ENCODE data around the gene CKMT2. TPM values are rescaled to one million over a fixed set of nuclear protein-coding genes. Genes with fewer than 3 reads are reported as not detected.

The CKMT2 gene
- total and polyA plus RNA-seq, 2 of the 4 experiments (the other 2 are of a cell fraction): 0.21 to 0.36 TPM

GRCh38 chr5:81207009-81207408 lies 26.1 kb upstream of the CKMT2 start:
- Histone ChIP-seq H3K18ac (ENCODE audit: low read depth, low read length) (no peak overlapping the region), H4K91ac (ENCODE audit: insufficient read depth, low read depth, low read length) (no peak overlapping the region), H3K27me3 (ENCODE audit: control insufficient read depth, insufficient read depth, low read length) (no peaks in the 10 kb centered on the region), H3K4me1 (ENCODE audit: control insufficient read depth, insufficient read depth, low read length) (no peaks in the 10 kb centered on the region), H3K4ac (ENCODE audit: low read depth, low read length) (no peak overlapping the region), H3K9ac (ENCODE audit: low read depth, low read length) (no peak overlapping the region), H2BK15ac (ENCODE audit: low read depth, low read length) (no peak overlapping the region), H3K23ac (ENCODE audit: low read depth, low read length) (no peak overlapping the region), H3K9me3 (ENCODE audit: control insufficient read depth, insufficient read depth, low read length) (no peaks in the 10 kb centered on the region), H3K79me1 (ENCODE audit: low read depth in 1 of 2, low read length in 2 of 2) (no peaks in the 10 kb centered on the region), H3K4me2 (ENCODE audit: low read depth, low read length) (no peak overlapping the region), H2AFZ (replicated peaks; ENCODE audit: low read length, poor library complexity) (no peak overlapping the region), H2AK5ac (ENCODE audit: low read depth, low read length) (no peak overlapping the region), H2BK120ac (ENCODE audit: low read depth, low read length) (no peak overlapping the region), H4K20me1 (ENCODE audit: insufficient read depth, low read length) (no peaks in the 10 kb centered on the region; the same call in 1 of the 2 replicates), H2AK9ac (replicated peaks; ENCODE audit: low read depth, low read length, poor library complexity) (no peak overlapping the region), H3K56ac (ENCODE audit: extremely low read depth, insufficient read depth, low read length) (no peak overlapping the region), H3K4me3 (ENCODE audit: insufficient read depth, low read depth, low read length) (no peak overlapping the region), H2BK20ac (ENCODE audit: low read depth, low read length) (no peak overlapping the region), H4K8ac (ENCODE audit: low read depth in 2 of 2, low read length in 2 of 2) (no peak overlapping the region), H3K36me3 (ENCODE audit: control insufficient read depth, insufficient read depth, low read length) (peaks cover 1% of the 10 kb centered on the region; the same call in 1 of the 2 replicates), H3K9me1 (ENCODE audit: insufficient read depth, low read length) (peaks cover 4% of the 10 kb centered on the region; the same call in 1 of the 2 replicates), H3K27ac (ENCODE audit: insufficient read depth, low read length) (no peak overlapping the region), H4K5ac (ENCODE audit: low read depth, low read length) (no peak overlapping the region), H3K14ac (replicated peaks; ENCODE audit: low read depth, low read length) (no peak overlapping the region), H2BK5ac (ENCODE audit: low read depth, low read length, poor library complexity, severe bottlenecking) (no peak overlapping the region)
- BruUV-seq (replicated peaks): no TSS peak
- ATAC-seq (ENCODE audit: low read depth): peak; percentile 42
- CTCF ChIA-PET: interaction anchor here (0.6 kb wide), 1 partner anchor 1919 kb away, joined by 3 read pairs; no protein-coding TSS in a partner anchor
- DNase-seq: peak; percentile 22
- WGBS, 2 experiments (ENCODE audit: extremely low coverage in 2 of 2, insufficient read length in 1 of 2): 71% methylated on average over 1 of the region's 5 CpGs; no CpG with 5 or more reads in 1 of the 2 experiments
- TF ChIP-seq MAZ (IDR thresholded peaks at IDR 0.05; ENCODE audit: borderline replicate concordance, low read depth, low read length) (no peak), CHD1 (IDR thresholded peaks at IDR 0.05; ENCODE audit: low read depth, low read length) (no peak), MAFK (IDR thresholded peaks at IDR 0.05; ENCODE audit: low read depth, low read length) (no peak), CEBPB (IDR thresholded peaks at IDR 0.05; ENCODE audit: low read depth, low read length) (no peak), FOS (IDR thresholded peaks at IDR 0.05; ENCODE audit: low read depth, low read length) (no peak), RAD21 (IDR thresholded peaks at IDR 0.05; ENCODE audit: low read length) (no peak), RFX5 (IDR thresholded peaks at IDR 0.05; ENCODE audit: low read depth, low read length) (no peak)
- TF ChIP-seq, protein P1, sequence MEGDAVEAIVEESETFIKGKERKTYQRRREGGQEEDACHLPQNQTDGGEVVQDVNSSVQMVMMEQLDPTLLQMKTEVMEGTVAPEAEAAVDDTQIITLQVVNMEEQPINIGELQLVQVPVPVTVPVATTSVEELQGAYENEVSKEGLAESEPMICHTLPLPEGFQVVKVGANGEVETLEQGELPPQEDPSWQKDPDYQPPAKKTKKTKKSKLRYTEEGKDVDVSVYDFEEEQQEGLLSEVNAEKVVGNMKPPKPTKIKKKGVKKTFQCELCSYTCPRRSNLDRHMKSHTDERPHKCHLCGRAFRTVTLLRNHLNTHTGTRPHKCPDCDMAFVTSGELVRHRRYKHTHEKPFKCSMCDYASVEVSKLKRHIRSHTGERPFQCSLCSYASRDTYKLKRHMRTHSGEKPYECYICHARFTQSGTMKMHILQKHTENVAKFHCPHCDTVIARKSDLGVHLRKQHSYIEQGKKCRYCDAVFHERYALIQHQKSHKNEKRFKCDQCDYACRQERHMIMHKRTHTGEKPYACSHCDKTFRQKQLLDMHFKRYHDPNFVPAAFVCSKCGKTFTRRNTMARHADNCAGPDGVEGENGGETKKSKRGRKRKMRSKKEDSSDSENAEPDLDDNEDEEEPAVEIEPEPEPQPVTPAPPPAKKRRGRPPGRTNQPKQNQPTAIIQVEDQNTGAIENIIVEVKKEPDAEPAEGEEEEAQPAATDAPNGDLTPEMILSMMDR (conservative IDR thresholded peaks at IDR 0.05; ENCODE audit: low read depth, low read length): peak; percentile 20; the same call in 1 of the 2 replicates
- in situ Hi-C loops (cut with MboI; ENCODE audit: low sequenced_read_pairs): no loop called here
- intact Hi-C loops (cut with micrococcal nuclease): no loop called here
- dilution Hi-C loops (cut with HindIII; ENCODE audit: low sequenced_read_pairs, unreplicated experiment): no loop called here
- POLR2A ChIA-PET (ENCODE audit: unreplicated experiment): no interaction called here

Measured in IMR-90 (cell line).